IMR-90 (cell line): Measurements from ENCODE around the gene FRMD4B. TPM values are rescaled to one million over a fixed set of nuclear protein-coding genes. Genes with fewer than 3 reads are reported as not detected.

Source experiments
- ATAC-seq: fragments of 200-7000 bp; cut with Tn5 transposase; 2 replicates; pipeline ENCODE4 v1.9.1; 2020; ENCODE audit warnings: low read depth, mild to moderate bottlenecking, moderate library complexity
- BruUV-seq: library from RNA; stranded (reverse); fragments of 400-500 nt; replicated peaks from 2 replicates; lab custom pipeline; 2021; lab: Mats Ljungman, UMichigan
- CTCF ChIA-PET: fragments of 300-600 bp; formaldehyde crosslinking; extraction: SDS; loops from one replicate; lab custom pipeline; 2021; ENCODE audit warnings: antibody characterized with exemption; lab: Yijun Ruan, JAX
- POLR2A ChIA-PET: fragments of 300-600 bp; sonication (Branson Sonifier 250); formaldehyde crosslinking; loops from one replicate; lab custom pipeline; 2022; ENCODE audit warnings: antibody characterized with exemption; ENCODE audit not compliant: unreplicated experiment; lab: Charles Lee
- DNase-seq: peaks from one replicate; pipeline ENCODE4 v3.0.0; 2013
- H2AFZ ChIP-seq: replicated peaks from 2 replicates; pipeline ENCODE3; 2013; ENCODE audit warnings: low read length, mild to moderate bottlenecking; ENCODE audit not compliant: poor library complexity
- H2AK5ac ChIP-seq: 2 replicates; pipeline ENCODE4 v1.6.1; 2013; ENCODE audit warnings: low read depth, low read length, inconsistent platforms
- H2AK9ac ChIP-seq: replicated peaks from 2 replicates; pipeline ENCODE3; 2013; ENCODE audit warnings: mild to moderate bottlenecking, low read depth, low read length, moderate library complexity; ENCODE audit not compliant: poor library complexity
- H2BK120ac ChIP-seq: 2 replicates; pipeline ENCODE4 v1.6.1; 2013; ENCODE audit warnings: low read depth, low read length, inconsistent platforms
- H2BK15ac ChIP-seq: 3 replicates; pipeline ENCODE4 v1.6.1; 2013; ENCODE audit warnings: low read depth, low read length, inconsistent platforms
- H2BK20ac ChIP-seq: 2 replicates; pipeline ENCODE4 v1.6.1; 2013; ENCODE audit warnings: low read depth, mild to moderate bottlenecking, inconsistent platforms, low read length, moderate library complexity
- H2BK5ac ChIP-seq: 2 replicates; pipeline ENCODE4 v1.6.1; 2013; ENCODE audit warnings: mild to moderate bottlenecking, low read depth, low read length, inconsistent platforms; ENCODE audit not compliant: poor library complexity, severe bottlenecking
- H3K14ac ChIP-seq: replicated peaks from 2 replicates; pipeline ENCODE4 v1.6.1; 2013; ENCODE audit warnings: low read depth, low read length, inconsistent platforms
- H3K18ac ChIP-seq: 2 replicates; pipeline ENCODE4 v1.6.1; 2013; ENCODE audit warnings: low read depth, low read length, control low read depth
- H3K23ac ChIP-seq: 2 replicates; pipeline ENCODE4 v1.6.1; 2013; ENCODE audit warnings: low read depth, low read length, inconsistent platforms
- H3K27ac ChIP-seq: 2 replicates; pipeline ENCODE4 v1.5.1; 2013; ENCODE audit warnings: mild to moderate bottlenecking, control low read depth, low read length; ENCODE audit not compliant: insufficient read depth
- H3K27me3 ChIP-seq: 2 replicates; pipeline ENCODE4 v1.6.1; 2013; ENCODE audit warnings: low read length; ENCODE audit not compliant: control insufficient read depth, insufficient read depth
- H3K36me3 ChIP-seq: 2 replicates; pipeline ENCODE4 v1.6.1; 2013; ENCODE audit warnings: low read length, mixed read lengths; ENCODE audit not compliant: control insufficient read depth, insufficient read depth
- H3K4ac ChIP-seq: 2 replicates; pipeline ENCODE4 v1.6.1; 2013; ENCODE audit warnings: low read depth, low read length, inconsistent platforms
- H3K4me1 ChIP-seq: 2 replicates; pipeline ENCODE4 v1.6.1; 2013; ENCODE audit warnings: low read length, mixed read lengths; ENCODE audit not compliant: control insufficient read depth, insufficient read depth
- H3K4me2 ChIP-seq: 2 replicates; pipeline ENCODE4 v1.6.1; 2013; ENCODE audit warnings: low read depth, mild to moderate bottlenecking, control low read depth, low read length, moderate library complexity
- H3K4me3 ChIP-seq: 2 replicates; pipeline ENCODE4 v1.5.1; 2013; ENCODE audit warnings: low read depth, mild to moderate bottlenecking, control low read depth, low read length, moderate library complexity; ENCODE audit not compliant: insufficient read depth
- H3K56ac ChIP-seq: 2 replicates; pipeline ENCODE4 v1.6.1; 2013; ENCODE audit warnings: low read length, inconsistent platforms; ENCODE audit not compliant: insufficient read depth; ENCODE audit errors: extremely low read depth
- H3K79me1 ChIP-seq, 2 experiments: 2 replicates each; pipeline ENCODE4 v1.6.1; 2013; ENCODE audit warnings: low read length in 2 of 2, inconsistent platforms in 1 of 2, low read depth in 1 of 2
- H3K9ac ChIP-seq: 2 replicates; pipeline ENCODE4 v1.6.1; 2013; ENCODE audit warnings: low read depth, low read length, control low read depth
- H3K9me1 ChIP-seq: 2 replicates; pipeline ENCODE4 v1.6.1; 2013; ENCODE audit warnings: low read length, inconsistent platforms; ENCODE audit not compliant: insufficient read depth
- H3K9me3 ChIP-seq: 2 replicates; pipeline ENCODE4 v1.6.1; 2013; ENCODE audit warnings: low read length; ENCODE audit not compliant: control insufficient read depth, insufficient read depth
- H4K20me1 ChIP-seq: 2 replicates; pipeline ENCODE4 v1.6.1; 2013; ENCODE audit warnings: low read length, inconsistent platforms; ENCODE audit not compliant: insufficient read depth
- H4K5ac ChIP-seq: 2 replicates; pipeline ENCODE4 v1.6.1; 2013; ENCODE audit warnings: mild to moderate bottlenecking, low read depth, low read length, control low read depth
- H4K8ac ChIP-seq, 2 experiments: 2 replicates each; pipeline ENCODE4 v1.6.1; 2013; ENCODE audit warnings: low read depth in 2 of 2, low read length in 2 of 2, control low read depth in 1 of 2, inconsistent platforms in 1 of 2
- H4K91ac ChIP-seq: 2 replicates; pipeline ENCODE4 v1.6.1; 2013; ENCODE audit warnings: low read depth, low read length, inconsistent platforms; ENCODE audit not compliant: insufficient read depth
- CHD1 ChIP-seq: IDR thresholded peaks from 2 replicates; pipeline ENCODE4 v1.6.1; 2012; ENCODE audit warnings: low read depth, low read length, improper control_type of control experiment
- FOS ChIP-seq: fragments of 150-350 bp; IDR thresholded peaks from 2 replicates; pipeline ENCODE4 v1.6.1; 2016; ENCODE audit warnings: low read depth, low read length
- MAFK ChIP-seq: IDR thresholded peaks from 2 replicates; pipeline ENCODE4 v1.6.1; 2012; ENCODE audit warnings: low read depth, low read length, improper control_type of control experiment
- SMC3 ChIP-seq: fragments of 150-350 bp; IDR thresholded peaks from 2 replicates; pipeline ENCODE4 v1.6.1; 2016; ENCODE audit warnings: low read depth, mild to moderate bottlenecking, antibody characterized with exemption, low read length, moderate library complexity
- WGBS, 2 experiments: methylation state at CpG; one replicate each; pipeline versions ENCODE4 v1.1.5 to v1.1.7; 2013; ENCODE audit warnings: missing lambda C conversion rate in 2 of 2; ENCODE audit not compliant: insufficient read length in 1 of 2; ENCODE audit errors: extremely low coverage in 2 of 2; 5-methylcytosine and 5-hydroxymethylcytosine counted together
- dilution Hi-C: fragments of 300-500 bp; cut with HindIII; formaldehyde crosslinking; loops from one replicate; pipeline ENCODE4 v1.14.3; 2018; ENCODE audit warnings: low sequenced_read_pairs; ENCODE audit not compliant: unreplicated experiment
- in situ Hi-C: fragments of 300-500 bp; cut with MboI; formaldehyde crosslinking; loops from 3 replicates; pipeline ENCODE4 v1.14.3; 2019; ENCODE audit warnings: low sequenced_read_pairs, inconsistent platforms, mixed read lengths
- intact Hi-C: fragments of 100-400 bp; cut with micrococcal nuclease; formaldehyde crosslinking; loops from 2 replicates; pipeline ENCODE4 v1.10.0; 2022
- polyA plus RNA-seq, 3 experiments: library from polyadenylated mRNA; depleted of rRNA; stranded (reverse); fragments of >200 nt; gene quantifications; 2 replicates each; pipeline ENCODE4 v1.2.3, GENCODE V29; 2012; ENCODE audit warnings: low replicate concordance in 1 of 3
- total RNA-seq: library from RNA; depleted of rRNA; stranded (reverse); fragments of >200 nt; gene quantifications from 2 replicates; pipeline ENCODE4 v1.2.3, GENCODE V29; 2012

Gene FRMD4B
- total and polyA plus RNA-seq, 2 of the 4 experiments (the other 2 are of a cell fraction) = 0.14 to 0.36 TPM

- no peak for TF ChIP-seq FOS
Measured at GRCh38 chr3:69297501-69297900, 88.4 kb downstream of the FRMD4B start (continued).

- H3K9me1 ChIP-seq = no peaks in the 10 kb centered on the region
- in situ Hi-C loops (no loop called here), dilution Hi-C loops (no loop called here), intact Hi-C loops (no loop called here)
- ChIA-PET CTCF (interaction anchor here (1.1 kb wide), 1 partner anchor 176 kb away, joined by 4 read pairs; no protein-coding TSS in a partner anchor), POLR2A (no interaction called here)
- H3K9me3 ChIP-seq = no peaks in the 10 kb centered on the region
- no peak overlapping the region for H2AK9ac ChIP-seq
- no peak overlapping the region for H4K91ac ChIP-seq
- H3K9ac ChIP-seq = no peak overlapping the region
- no peak overlapping the region for H3K4me3 ChIP-seq
- no peak overlapping the region for H2BK120ac ChIP-seq
- H2BK15ac ChIP-seq = no peak overlapping the region
- TF ChIP-seq CHD1 (no peak), SMC3 (no peak), MAFK (no peak)
- DNase-seq (no peak), ATAC-seq (no peak)
- peaks cover 7% of the 10 kb centered on the region for H3K27me3 ChIP-seq
- no peaks in the 10 kb centered on the region for H3K4me1 ChIP-seq
- no peaks in the 10 kb centered on the region for H3K79me1 ChIP-seq
- no peaks in the 10 kb centered on the region for H3K36me3 ChIP-seq
- no TSS peak for BruUV-seq
- H2BK5ac ChIP-seq = no peak overlapping the region
- no peak overlapping the region for H4K8ac ChIP-seq
- H3K4ac ChIP-seq = no peak overlapping the region
- no peak overlapping the region for H3K4me2 ChIP-seq
- WGBS, 2 experiments = 84% methylated on average over 4 of the region's 6 CpGs; no CpG with 5 or more reads in 1 of the 2 experiments
- no peak overlapping the region for H3K56ac ChIP-seq
- H3K23ac ChIP-seq = no peak overlapping the region
- H3K18ac ChIP-seq = no peak overlapping the region
- no peak overlapping the region for H3K27ac ChIP-seq
- H4K5ac ChIP-seq = no peak overlapping the region
- no peak overlapping the region for H2AK5ac ChIP-seq
- no peak overlapping the region for H2AFZ ChIP-seq
- no peak overlapping the region for H3K14ac ChIP-seq
- no peak overlapping the region for H2BK20ac ChIP-seq
- no peaks in the 10 kb centered on the region for H4K20me1 ChIP-seq
Measured at GRCh38 chr3:69296995-69297394, 88.9 kb downstream of the FRMD4B start.
